ENCODE measurements around the gene ZMYM3. TPM values are rescaled to one million over a fixed set of nuclear protein-coding genes. Genes with fewer than 3 reads are reported as not detected.

Gene ZMYM3
- total RNA-seq (9.2 and 16.8 TPM in 2 replicates), polyA plus RNA-seq (13.4 and 16.3 TPM in 2 replicates), polyA minus RNA-seq (ENCODE audit: low replicate concordance) (50.6 and 62.9 TPM in 2 replicates)
- 16.0 and 16.2 TPM in 2 replicates for polyA plus RNA-seq (2012)

- Histone ChIP-seq H3K79me2 (ENCODE audit: control insufficient read depth, insufficient read depth, low read length) (no peaks in the 10 kb centered on the region), H3K4me3 (replicated peaks in 1 of 4; ENCODE audit: control extremely low read depth in 1 of 4, insufficient read depth in 1 of 4, low read depth in 3 of 4, low read length in 4 of 4) (peak within 1 kb of the TSS; percentile 75 to 76 (median 75)), H3K36me3 (ENCODE audit: control insufficient read depth, insufficient read depth, low read length) (no peaks in the 10 kb centered on the region), H3K27ac (ENCODE audit: insufficient read depth, low read length) (peak within 1 kb of the TSS; percentile 69), H3K27me3 (ENCODE audit: control insufficient read depth, insufficient read depth, low read length) (no peaks in the 10 kb centered on the region), H3K9me3 (ENCODE audit: control insufficient read depth, insufficient read depth, low read depth, low read length) (no peaks in the 10 kb centered on the region), H3K4me1 (ENCODE audit: control insufficient read depth, extremely low read depth, insufficient read depth, low read length) (peaks cover 4% of the 10 kb centered on the region), H3K4me2 (ENCODE audit: extremely low read depth, insufficient read depth, low read length) (peak within 1 kb of the TSS; percentile 93), H3K9ac (ENCODE audit: insufficient read depth, low read length) (peak within 1 kb of the TSS; percentile 66), H2AFZ (ENCODE audit: low read length) (peak within 1 kb of the TSS; percentile 62), H4K20me1 (ENCODE audit: control insufficient read depth, extremely low read depth, insufficient read depth, low read length) (no peaks in the 10 kb centered on the region)
- peak; percentile 81 to 83 for DNase-seq (ENCODE audit: low read depth in 2 of 2)
- TF ChIP-seq CTCF (conservative IDR thresholded peaks at IDR 0.05 in 1 of 2, IDR thresholded peaks at IDR 0.05 in 1 of 2; ENCODE audit: low read depth in 1 of 2, low read length in 2 of 2) (no peak), EZH2 (IDR thresholded peaks at IDR 0.05; ENCODE audit: low read length, missing control alignments) (no peak)
Measured at GRCh38 chrX:71254092-71254963, at the start of gene ZMYM3. ZMYM3 (minus strand) TSS chrX:71254140; CDS start chrX:71253255, 885 bp downstream.

- H3K9me3 ChIP-seq (ENCODE audit: control insufficient read depth, insufficient read depth, low read depth, low read length), result no peaks in the 10 kb centered on the region
- H3K4me2 ChIP-seq (ENCODE audit: extremely low read depth, insufficient read depth, low read length), result no peak overlapping the region
- peak in 1 of 2 donors; percentile 26 for DNase-seq (ENCODE audit: low read depth in 2 of 2)
- no peaks in the 10 kb centered on the region for H4K20me1 ChIP-seq (ENCODE audit: control insufficient read depth, extremely low read depth, insufficient read depth, low read length)
- no peak for TF ChIP-seq EZH2 (IDR thresholded peaks at IDR 0.05; ENCODE audit: low read length, missing control alignments)
- TF ChIP-seq CTCF (conservative IDR thresholded peaks at IDR 0.05 in 1 of 2, IDR thresholded peaks at IDR 0.05 in 1 of 2; ENCODE audit: low read depth in 1 of 2, low read length in 2 of 2), result no peak
- no peak overlapping the region for H3K4me3 ChIP-seq (replicated peaks in 1 of 4; ENCODE audit: control extremely low read depth in 1 of 4, insufficient read depth in 1 of 4, low read depth in 3 of 4, low read length in 4 of 4)
- no peaks in the 10 kb centered on the region for H3K36me3 ChIP-seq (ENCODE audit: control insufficient read depth, insufficient read depth, low read length)
- H3K4me1 ChIP-seq (ENCODE audit: control insufficient read depth, extremely low read depth, insufficient read depth, low read length), result no peaks in the 10 kb centered on the region
- H3K27ac ChIP-seq (ENCODE audit: insufficient read depth, low read length), result no peak overlapping the region
- H3K27me3 ChIP-seq (ENCODE audit: control insufficient read depth, insufficient read depth, low read length), result no peaks in the 10 kb centered on the region
- H3K79me2 ChIP-seq (ENCODE audit: control insufficient read depth, insufficient read depth, low read length), result no peaks in the 10 kb centered on the region
- H3K9ac ChIP-seq (ENCODE audit: insufficient read depth, low read length), result no peak overlapping the region
- H2AFZ ChIP-seq (ENCODE audit: low read length), result no peak overlapping the region
Measured at GRCh38 chrX:71302461-71303213, 48.7 kb upstream of the ZMYM3 start.

Data from fibroblast of lung (primary cell).